Cardiac muscle cell (in vitro differentiated cells and primary cell): ENCODE data around the gene RASD1. TPM values are rescaled to one million over a fixed set of nuclear protein-coding genes. Genes with fewer than 3 reads are reported as not detected.

Experiments used
- DNase-seq, 2 donors: peaks; one replicate each; pipeline versions ENCODE4 v3.0.0 to v3.0.0-alpha.2; 2010 to 2017; ENCODE audit warnings: low read depth in 1 of 2, low spot score in 1 of 2
- H3K27ac ChIP-seq: fragments of 200-600 bp; sonication (generic); 2 replicates; pipeline ENCODE4 v1.5.1; 2016
- H3K27me3 ChIP-seq: fragments of 200-600 bp; sonication (generic); 2 replicates; pipeline ENCODE4 v1.6.0; 2016; ENCODE audit warnings: control low read depth
- H3K36me3 ChIP-seq: fragments of 200-600 bp; sonication (generic); 2 replicates; pipeline ENCODE4 v1.5.1; 2016; ENCODE audit warnings: control low read depth
- H3K4me1 ChIP-seq: fragments of 200-600 bp; sonication (generic); 2 replicates; pipeline ENCODE4 v1.8.1; 2017; ENCODE audit warnings: low read depth, mild to moderate bottlenecking, mixed run types
- H3K4me3 ChIP-seq: fragments of 200-600 bp; sonication (generic); 2 replicates; pipeline ENCODE4 v1.5.1; 2016; ENCODE audit warnings: mild to moderate bottlenecking
- H3K9me3 ChIP-seq: fragments of 200-600 bp; sonication (generic); 2 replicates; pipeline ENCODE4 v1.5.1; 2017; ENCODE audit warnings: low read depth, mild to moderate bottlenecking, control low read depth
- CTCF ChIP-seq: IDR thresholded peaks from 2 replicates; pipeline ENCODE4 v1.5.1; 2012; ENCODE audit warnings: low read depth, mild to moderate bottlenecking, low read length
- polyA plus RNA-seq: library from polyadenylated mRNA; unstranded; fragments of >200 nt; fragmentation: Nextera tagmentation; extraction: Ambion mirVana; gene quantifications from 2 replicates; pipeline ENCODE4 v1.2.1, GENCODE V29; 2016
- total RNA-seq: library from RNA; depleted of rRNA; stranded (reverse); fragments of >200 nt; gene quantifications from 2 replicates; pipeline ENCODE4 v1.2.3, GENCODE V29; 2016

RASD1 gene
- total and polyA plus RNA-seq, 2 experiments from 2014 or later: 24.3 to 28.4 TPM

GRCh38 chr17:17507465-17508011 is 11.3 kb upstream of the RASD1 start:
- no peak for DNase-seq
- no peak overlapping the region for H3K4me3 ChIP-seq
- H3K4me1 ChIP-seq: peaks cover 40% of the 10 kb centered on the region
- no peak for TF ChIP-seq CTCF
- peak overlapping the region; percentile 89 for H3K27ac ChIP-seq
- no peaks in the 10 kb centered on the region for H3K27me3 ChIP-seq
- no peaks in the 10 kb centered on the region for H3K9me3 ChIP-seq
- no peaks in the 10 kb centered on the region for H3K36me3 ChIP-seq

DNA sequence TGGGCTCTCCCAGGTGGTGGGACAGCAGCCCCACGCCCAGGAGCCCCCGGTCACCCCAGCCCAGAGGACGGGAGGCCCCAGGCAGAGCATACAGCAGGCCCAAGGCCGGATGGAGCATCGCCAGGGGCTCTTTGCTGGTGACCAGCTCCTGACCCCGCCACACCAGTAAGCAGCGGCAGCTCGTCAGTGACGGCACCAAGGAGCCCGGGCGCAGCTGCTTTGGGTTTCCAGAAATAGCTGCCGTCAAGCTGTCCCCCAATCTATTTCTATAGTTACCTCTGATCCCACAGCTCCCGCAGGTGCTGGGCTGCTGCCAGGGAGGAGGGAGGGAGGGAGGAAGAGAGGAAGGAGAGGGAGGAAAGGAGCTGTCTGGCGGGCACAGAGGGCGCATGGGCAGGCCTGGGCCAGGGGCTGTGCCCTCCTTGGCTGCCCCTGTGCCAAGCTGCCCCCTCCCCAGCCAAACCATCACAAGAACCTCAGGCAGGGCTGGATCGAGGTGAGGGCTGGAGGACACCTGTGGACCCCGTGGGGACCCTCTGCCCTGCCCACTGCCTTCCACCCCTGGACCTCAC is 10.8 kb upstream of the RASD1 start:
- peak in 1 of 2 donors; percentile 88 for DNase-seq
- Histone ChIP-seq H3K4me1 (peaks cover 40% of the 10 kb centered on the region), H3K9me3 (no peaks in the 10 kb centered on the region), H3K27me3 (no peaks in the 10 kb centered on the region), H3K27ac (peak overlapping the region; percentile 89), H3K36me3 (no peaks in the 10 kb centered on the region), H3K4me3 (no peak overlapping the region)
- no peak for TF ChIP-seq CTCF

DNA sequence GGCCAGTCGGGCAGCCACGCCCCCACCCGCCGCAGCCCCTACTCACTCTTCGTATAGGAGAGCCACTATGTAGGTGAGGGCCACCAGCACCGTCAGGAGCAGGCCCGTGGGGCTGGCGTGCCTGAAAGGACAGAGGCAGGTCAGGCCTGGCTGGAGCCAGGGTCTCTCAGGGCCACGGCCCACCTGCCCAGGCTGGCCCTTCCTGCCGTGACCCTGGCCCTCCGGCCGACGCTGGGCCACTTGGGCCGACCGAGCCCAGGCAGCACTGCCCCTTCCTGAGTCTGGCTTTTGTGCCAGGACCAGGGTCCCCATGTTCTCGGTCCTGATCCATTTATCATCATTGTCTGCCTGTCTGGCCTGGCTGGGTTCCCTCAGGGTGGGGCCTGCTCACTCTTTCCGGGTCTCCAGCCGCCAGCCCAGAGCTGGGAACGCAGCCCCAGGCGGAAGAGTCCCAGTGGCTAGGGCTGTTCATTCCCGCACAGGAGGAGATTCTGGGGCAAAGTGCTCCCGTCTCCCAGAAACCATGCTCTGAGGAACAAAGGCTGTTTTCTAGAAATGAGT is 10.1 kb upstream of the RASD1 start:
- no peaks in the 10 kb centered on the region for H3K9me3 ChIP-seq
- H3K27me3 ChIP-seq: no peaks in the 10 kb centered on the region
- H3K4me3 ChIP-seq: no peak overlapping the region
- no peak for DNase-seq
- peak overlapping the region; percentile 89 for H3K27ac ChIP-seq
- peaks cover 40% of the 10 kb centered on the region for H3K4me1 ChIP-seq
- TF ChIP-seq CTCF: no peak
- H3K36me3 ChIP-seq: no peaks in the 10 kb centered on the region

DNA sequence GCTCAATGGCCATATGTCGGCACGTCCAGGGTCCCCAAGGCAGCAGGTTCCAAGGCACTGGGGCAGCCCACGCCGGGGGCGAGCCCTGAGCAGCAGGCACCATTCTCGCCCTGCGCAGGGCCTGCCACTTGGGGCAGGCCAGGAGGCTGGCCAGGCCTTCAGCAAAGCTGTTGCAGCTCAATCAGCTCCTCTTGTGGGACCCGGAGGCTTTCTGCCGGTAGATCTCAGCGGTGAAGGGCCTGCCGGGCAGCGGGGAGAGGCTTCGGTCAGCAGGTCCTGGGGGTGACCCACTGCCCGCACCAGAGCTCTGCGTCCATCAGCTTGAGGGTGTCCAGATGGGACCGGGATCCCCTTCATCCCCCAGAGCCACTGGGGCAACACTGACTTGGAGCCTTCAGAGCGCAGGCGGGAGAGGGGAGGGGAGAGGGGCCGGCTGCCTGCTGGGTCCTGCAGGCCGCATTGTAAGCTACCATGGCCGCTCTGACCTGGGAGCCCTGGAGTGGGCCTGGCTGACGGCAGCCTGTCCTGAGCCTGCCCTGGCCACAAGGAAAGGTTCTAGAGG is 9.5 kb upstream of the RASD1 start:
- DNase-seq: no peak
- Histone ChIP-seq H3K9me3 (no peaks in the 10 kb centered on the region), H3K27me3 (no peaks in the 10 kb centered on the region), H3K27ac (peak overlapping the region; percentile 89), H3K36me3 (no peaks in the 10 kb centered on the region), H3K4me3 (no peak overlapping the region), H3K4me1 (peaks cover 40% of the 10 kb centered on the region)
- TF ChIP-seq CTCF: no peak

GRCh38 chr17:17505151-17505550 is 9.0 kb upstream of the RASD1 start:
- Histone ChIP-seq H3K27ac (peak overlapping the region; percentile 89), H3K27me3 (no peaks in the 10 kb centered on the region), H3K36me3 (no peaks in the 10 kb centered on the region), H3K4me3 (no peak overlapping the region), H3K4me1 (peaks cover 40% of the 10 kb centered on the region), H3K9me3 (no peaks in the 10 kb centered on the region)
- no peak for DNase-seq
- TF ChIP-seq CTCF: no peak
